NCI-H82 treated with DMSO at 0.1 percent for 48 hours (cell line): ENCODE data around the gene SLX9.

Source experiments
- DNase-seq: peaks from one replicate; lab custom pipeline; 2025; ENCODE audit not compliant: unreplicated experiment; lab: John Stamatoyannopoulos, UW

The SLX9 gene

DNA sequence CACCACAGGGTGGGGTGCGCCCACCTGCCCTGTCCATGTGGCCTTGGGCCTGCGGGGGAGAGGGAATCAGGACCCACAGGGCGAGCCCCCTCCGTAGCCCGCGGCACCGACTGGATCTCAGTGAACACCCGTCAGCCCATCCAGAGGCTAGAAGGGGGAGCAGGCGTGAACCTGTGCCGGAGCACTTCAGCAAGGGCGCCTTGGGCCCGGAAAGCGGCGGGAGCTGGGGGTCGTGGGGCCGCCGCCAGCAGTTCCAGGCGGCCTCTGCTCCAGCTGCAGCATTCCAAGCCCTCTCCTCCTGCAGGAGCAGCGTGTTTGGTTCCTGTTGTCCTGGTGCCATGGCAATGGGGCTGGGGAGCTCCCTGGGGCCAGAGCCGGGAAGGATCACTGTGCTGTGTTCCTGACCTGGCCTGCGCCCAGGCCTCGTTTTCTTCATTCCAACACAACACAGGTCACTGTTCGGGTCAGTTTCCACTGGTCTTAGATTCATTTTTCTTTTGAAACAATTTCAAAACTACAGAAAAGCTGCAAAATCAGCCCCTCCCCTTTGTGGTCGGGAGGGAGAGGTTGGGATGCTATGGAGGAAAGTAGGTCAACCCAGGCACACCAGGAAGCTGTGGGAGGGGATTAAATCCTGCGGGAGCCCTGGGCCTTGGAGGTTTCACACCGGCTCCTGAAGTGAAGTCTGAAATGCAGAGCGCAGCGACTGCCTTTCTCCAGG lies 18.8 kb downstream of the SLX9 start:
- no peak for DNase-seq

GRCh38 chr21:44959376-44960091 lies 19.7 kb downstream of the SLX9 start:
- DNase-seq: no peak

DNA sequence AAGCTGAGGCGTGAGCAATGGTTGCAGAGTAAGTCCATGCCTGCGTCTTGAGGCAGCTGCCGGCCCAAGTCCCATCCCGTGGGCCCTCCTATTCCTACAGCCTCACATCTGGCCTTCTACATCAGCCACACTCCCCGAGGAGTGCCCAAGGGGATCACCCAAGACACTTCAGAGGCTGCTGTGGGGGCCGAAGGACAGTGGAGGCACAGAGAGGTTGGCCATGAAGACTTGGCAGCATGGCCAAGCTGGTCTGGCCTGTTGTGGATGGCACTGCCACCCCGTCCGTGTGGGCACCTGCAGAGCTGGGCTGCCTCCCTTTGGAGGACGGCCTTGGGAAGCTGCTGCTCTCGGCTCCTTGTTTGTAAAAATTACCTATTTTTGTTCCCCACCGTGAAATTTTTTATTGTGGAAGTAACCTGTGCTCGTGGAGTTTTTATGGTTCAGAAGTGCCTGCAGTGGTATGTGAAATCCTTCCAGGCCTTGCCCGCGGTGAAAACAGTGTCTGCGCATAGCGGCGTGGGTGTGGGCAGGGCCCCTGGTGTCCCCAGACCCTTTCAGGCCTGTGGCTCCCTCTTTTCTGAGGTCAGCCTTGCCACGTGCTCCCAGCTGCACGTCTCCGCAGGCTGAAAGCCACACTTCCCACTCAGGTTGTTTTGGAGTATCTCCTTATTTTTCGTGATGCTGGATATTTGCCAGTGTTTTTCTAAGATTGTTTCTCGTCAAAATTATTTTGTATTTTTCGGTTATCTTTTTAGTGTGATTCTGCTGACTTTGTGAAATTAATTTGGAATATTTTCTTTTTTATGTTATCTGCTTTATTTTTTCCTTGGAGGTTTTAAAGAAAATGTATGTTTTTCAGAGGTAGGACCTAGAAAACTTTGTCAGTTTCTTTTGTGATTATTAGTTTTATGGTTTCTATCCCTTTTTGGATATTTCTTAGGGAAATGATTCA lies 20.6 kb downstream of the SLX9 start:
- DNase-seq: no peak

DNA sequence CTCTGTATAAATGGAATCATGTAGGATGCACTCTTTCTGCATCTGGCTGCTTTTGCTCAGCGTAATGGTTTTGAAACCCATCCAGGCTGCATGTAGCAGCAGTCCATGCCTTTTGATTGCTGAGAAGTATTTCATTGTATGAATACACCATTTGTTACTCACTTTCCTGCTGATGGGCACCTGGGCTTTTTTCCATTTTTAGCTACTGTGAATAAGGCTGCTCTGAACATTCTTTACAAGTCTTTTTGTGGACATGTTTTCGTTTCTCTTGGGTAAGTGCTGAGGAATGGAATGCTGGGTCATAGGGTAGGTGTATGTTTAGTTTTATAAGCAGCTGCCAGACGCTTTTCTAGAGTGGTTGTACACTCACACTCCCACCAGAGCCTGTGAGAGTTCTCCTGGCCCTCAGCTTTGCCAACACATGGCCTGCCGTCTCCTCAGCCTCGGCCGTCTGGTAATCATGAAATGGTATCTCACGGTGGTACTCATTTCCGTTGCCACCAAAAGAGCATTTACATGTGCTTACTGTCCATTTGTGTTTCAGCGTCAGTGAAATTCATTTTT lies 22.7 kb downstream of the SLX9 start:
- DNase-seq: no peak

DNA sequence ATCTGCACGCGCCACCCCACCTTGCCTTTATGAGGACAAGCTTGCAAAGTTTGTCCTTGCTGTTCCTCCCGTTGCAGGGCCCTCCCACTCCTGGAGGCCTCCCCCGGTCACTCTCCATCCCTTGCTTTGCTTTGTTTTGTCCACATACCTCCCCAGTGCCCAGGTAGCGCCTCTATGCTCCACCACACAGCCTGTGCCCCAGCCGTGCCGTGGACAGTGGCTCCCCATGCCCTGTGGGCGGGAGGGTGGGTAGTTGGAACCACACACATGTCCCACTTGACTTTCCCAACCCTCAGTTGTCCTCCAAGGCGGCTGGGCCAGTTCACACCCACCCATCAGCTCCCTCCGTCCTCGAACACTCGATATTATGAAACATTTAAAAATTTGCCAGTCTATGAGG lies 24.6 kb downstream of the SLX9 start:
- no peak for DNase-seq

- no peak for DNase-seq
These were observed 25.6 kb downstream of the SLX9 start for GRCh38 chr21:44965251-44966022.

DNA sequence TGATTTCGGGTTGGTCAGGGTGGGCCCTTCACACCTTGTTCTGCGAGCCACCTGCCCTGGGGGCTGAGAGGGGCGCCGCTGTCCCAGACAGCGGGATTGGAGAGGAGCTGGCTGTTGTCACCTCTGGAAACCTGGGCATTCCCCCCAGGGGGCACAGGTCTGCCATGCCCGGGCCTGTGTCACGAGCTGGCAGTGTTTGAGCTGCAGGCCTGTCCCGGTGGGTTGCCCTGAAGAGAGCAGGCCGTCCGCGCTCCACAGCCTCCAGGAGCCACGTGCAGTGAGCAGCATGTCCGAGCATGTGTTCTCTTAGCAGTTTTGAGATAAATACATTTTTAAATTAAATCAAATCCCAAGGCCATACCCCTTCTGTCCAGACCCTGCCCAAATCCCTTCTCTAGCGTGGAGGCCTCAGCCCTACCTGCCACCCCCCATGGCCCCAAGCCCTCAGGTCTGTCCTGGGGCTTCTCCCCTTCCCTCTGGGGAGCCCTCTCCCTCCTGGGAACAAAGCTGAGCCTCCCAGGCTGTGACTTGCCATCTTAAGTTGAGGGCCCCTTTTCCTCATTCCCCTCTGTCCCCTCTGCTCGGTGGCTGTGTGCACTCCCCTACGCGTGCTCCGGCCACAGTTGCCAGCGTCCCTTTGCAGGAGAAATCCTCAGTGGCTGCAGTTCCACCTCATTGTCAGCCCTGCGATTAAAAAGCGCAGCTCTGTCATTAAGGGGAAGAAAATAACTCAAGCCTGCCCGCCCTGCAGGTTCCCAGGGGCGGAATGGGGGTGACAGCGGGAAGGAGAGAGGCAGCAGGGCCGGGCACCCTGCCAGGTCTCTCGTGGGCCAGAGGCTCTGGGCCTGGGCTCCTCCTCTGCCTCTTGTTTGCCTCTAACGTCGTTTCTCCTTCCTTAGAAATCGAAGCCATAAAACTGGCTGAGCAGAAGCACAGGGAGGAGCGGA lies 26.6 kb downstream of the SLX9 start:
- DNase-seq: no peak

DNA sequence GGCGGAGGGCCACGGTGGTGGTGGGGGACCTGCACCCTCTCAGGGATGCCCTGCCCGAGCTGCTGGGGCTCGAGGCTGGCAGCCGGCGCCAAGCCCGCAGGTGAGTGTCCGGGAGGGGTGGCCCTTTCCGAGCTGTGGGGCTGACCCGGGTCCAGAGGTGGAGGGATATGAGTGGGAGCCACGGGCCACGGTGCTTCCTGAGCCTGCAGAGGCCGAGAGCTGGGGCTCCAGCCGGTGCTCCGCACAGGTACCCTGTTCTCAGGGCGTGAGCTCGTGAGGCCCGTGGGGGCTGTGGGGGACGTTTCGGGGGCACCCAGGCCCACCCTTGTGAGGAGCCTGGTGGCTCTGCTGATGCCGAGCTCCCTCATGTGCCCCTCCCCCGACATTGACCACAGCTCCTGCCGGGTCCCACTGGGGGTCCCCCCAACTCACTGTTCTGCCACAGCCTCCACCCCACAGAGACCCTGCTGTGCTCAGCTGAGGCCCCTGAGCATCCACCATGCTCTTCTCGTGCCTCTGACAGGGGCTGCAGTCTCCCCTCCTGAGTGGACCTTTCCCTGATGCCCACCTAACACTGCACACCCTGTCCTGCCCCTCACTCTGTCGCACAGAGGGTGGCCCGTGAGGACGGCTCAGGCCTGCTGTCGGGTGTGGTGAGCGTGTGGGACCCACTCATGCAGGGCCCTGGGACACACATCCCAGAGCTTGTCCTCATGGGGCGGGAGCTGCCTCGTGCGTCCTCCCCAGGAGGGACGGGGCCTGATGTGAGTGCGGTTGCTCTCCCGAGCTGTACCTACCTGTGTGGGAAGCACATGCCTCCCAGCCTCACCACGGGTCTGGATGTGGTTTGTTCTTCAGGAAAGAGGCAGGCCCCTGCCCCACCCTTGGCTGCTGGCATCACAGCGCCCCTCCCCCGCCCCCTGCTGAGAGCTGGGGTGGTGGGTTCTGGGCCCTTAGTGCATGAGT lies 27.5 kb downstream of the SLX9 start:
- DNase-seq: no peak

- no peak for DNase-seq
These were observed 29.3 kb downstream of the SLX9 start for GRCh38 chr21:44969066-44969670.

- DNase-seq: no peak
These were observed 30.3 kb downstream of the SLX9 start for GRCh38 chr21:44969931-44970755.

GRCh38 chr21:44970766-44971671 lies 31.2 kb downstream of the SLX9 start:
- DNase-seq: no peak

- no peak for DNase-seq
These were observed 31.8 kb downstream of the SLX9 start for GRCh38 chr21:44971672-44971995.

- DNase-seq: no peak
These were observed 32.5 kb downstream of the SLX9 start for GRCh38 chr21:44972301-44972814.

DNA sequence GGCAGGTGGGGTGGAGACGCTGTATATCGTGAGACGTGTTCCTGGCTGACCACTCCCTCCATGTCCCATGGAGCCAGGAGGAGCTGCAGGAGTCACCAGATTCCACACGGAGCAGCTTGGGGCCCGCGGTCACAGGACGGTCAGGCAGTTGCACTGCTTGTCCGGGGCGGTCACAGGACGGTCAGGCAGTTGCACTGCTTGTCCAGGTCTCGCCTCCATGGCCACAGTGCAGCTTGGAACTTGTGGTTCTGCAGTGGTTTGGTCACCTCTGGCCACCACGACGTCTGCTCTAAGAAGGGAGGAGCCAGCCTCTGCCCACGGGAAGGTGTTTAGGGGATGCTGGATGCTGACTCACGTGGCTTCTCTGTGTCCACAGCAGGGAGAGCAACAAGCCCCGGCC lies 33.0 kb downstream of the SLX9 start:
- DNase-seq: no peak

GRCh38 chr21:44973598-44973997 lies 33.8 kb downstream of the SLX9 start:
- DNase-seq: no peak

GRCh38 chr21:44974676-44975075 lies 34.8 kb downstream of the SLX9 start:
- no peak for DNase-seq
